Endothelial cell of umbilical vein (primary cell): ENCODE data around the gene RBM33. TPM values are rescaled to one million over a fixed set of nuclear protein-coding genes. Genes with fewer than 3 reads are reported as not detected.

Experiments
- BruUV-seq: library from RNA; stranded (reverse); fragments of 400-500 nt; replicated peaks from 2 replicates; lab custom pipeline; 2021; lab: Mats Ljungman, UMichigan
- CTCF ChIA-PET: fragments of 300-600, 350-600 bp; sonication (Branson Sonifier 250); formaldehyde crosslinking; loops from one replicate; lab custom pipeline; 2021; ENCODE audit warnings: antibody characterized with exemption, inconsistent platforms; lab: Charles Lee
- POLR2A ChIA-PET: fragments of 300-600, 350-600 bp; sonication (Branson Sonifier 250); formaldehyde crosslinking; loops from one replicate; lab custom pipeline; 2021; ENCODE audit warnings: antibody characterized with exemption, inconsistent platforms; lab: Charles Lee
- DNase-seq: peaks from one replicate; pipeline ENCODE4 v3.0.0-alpha.2; 2011; ENCODE audit warnings: low read depth, low spot score
- FAIRE-seq: peaks from 2 replicates; lab custom pipeline; 2011; peaks lifted over from hg19 to GRCh38; lab: Jason Lieb, UNC
- H2AFZ ChIP-seq: 2 replicates; pipeline ENCODE4 v1.6.0; 2012; ENCODE audit warnings: low read depth, low read length, control low read depth, inconsistent platforms
- H3K27ac ChIP-seq: 2 replicates; pipeline ENCODE4 v1.5.1; 2011; ENCODE audit warnings: low read depth, mild to moderate bottlenecking, control low read depth, low read length, moderate library complexity; ENCODE audit not compliant: insufficient read depth
- H3K27me3 ChIP-seq, 2 experiments: 2 replicates each; pipeline versions ENCODE4 v1.6.0 to v1.6.1; 2011; ENCODE audit warnings: low read length in 2 of 2, mixed read lengths in 1 of 2; ENCODE audit not compliant: control insufficient read depth in 2 of 2, insufficient read depth in 2 of 2
- H3K36me3 ChIP-seq, 2 experiments: 2 replicates in 1 of 2; 3 replicates in 1 of 2; pipeline ENCODE4 v1.5.1; 2011; ENCODE audit warnings: low read length in 2 of 2, mild to moderate bottlenecking in 1 of 2, moderate library complexity in 1 of 2; ENCODE audit not compliant: control insufficient read depth in 2 of 2, insufficient read depth in 2 of 2; ENCODE audit errors: extremely low read depth in 1 of 2
- H3K4me1 ChIP-seq: 3 replicates; pipeline ENCODE4 v1.5.1; 2011; ENCODE audit warnings: mild to moderate bottlenecking, low read length; ENCODE audit not compliant: control insufficient read depth, insufficient read depth; ENCODE audit errors: extremely low read depth
- H3K4me2 ChIP-seq: 2 replicates; pipeline ENCODE4 v1.6.1; 2011; ENCODE audit warnings: low read length, control low read depth, mixed read lengths; ENCODE audit not compliant: insufficient read depth
- H3K4me3 ChIP-seq, 3 experiments: fragments of 200-600 bp in 1 of 3; sonication (generic), shearing (Covaris generic) in 1 of 3; replicated peaks in 1 of 3; 2 replicates each; pipeline ENCODE4 v1.5.1; 2011 to 2016; ENCODE audit warnings: control low read depth in 3 of 3, low read length in 3 of 3, mild to moderate bottlenecking in 2 of 3, inconsistent platforms in 1 of 3, low read depth in 1 of 3, moderate library complexity in 1 of 3; ENCODE audit not compliant: insufficient read depth in 1 of 3
- H3K79me2 ChIP-seq: 2 replicates; pipeline ENCODE4 v1.6.0; 2012; ENCODE audit warnings: low read length, inconsistent platforms; ENCODE audit not compliant: control insufficient read depth, insufficient read depth
- H3K9ac ChIP-seq: replicated peaks from 2 replicates; pipeline ENCODE3; 2011; ENCODE audit warnings: low read length, control low read depth; ENCODE audit not compliant: insufficient read depth; ENCODE audit errors: extremely low read depth
- H3K9me1 ChIP-seq: replicated peaks from 3 replicates; pipeline ENCODE4 v1.6.0; 2011; ENCODE audit warnings: mild to moderate bottlenecking, low read length; ENCODE audit not compliant: control insufficient read depth, insufficient read depth; ENCODE audit errors: extremely low read depth
- H3K9me3 ChIP-seq: replicated peaks from 2 replicates; pipeline ENCODE4 v1.5.1; 2012; ENCODE audit warnings: low read length, inconsistent platforms; ENCODE audit not compliant: control insufficient read depth, insufficient read depth
- H4K20me1 ChIP-seq: replicated peaks from 2 replicates; pipeline ENCODE3; 2011; ENCODE audit warnings: mild to moderate bottlenecking, low read length; ENCODE audit not compliant: control insufficient read depth, insufficient read depth; ENCODE audit errors: extremely low read depth
- CTCF ChIP-seq, 2 donors: IDR thresholded peaks; 1 replicate in 1 of 2; 2 replicates in 1 of 2; pipeline ENCODE4 v1.5.1; 2011; ENCODE audit warnings: low read length in 2 of 2, mild to moderate bottlenecking in 2 of 2, moderate library complexity in 2 of 2, control low read depth in 1 of 2, inconsistent platforms in 1 of 2, low read depth in 1 of 2; ENCODE audit not compliant: insufficient read depth in 1 of 2; ENCODE audit errors: extremely low read depth in 1 of 2
- EZH2 ChIP-seq: IDR thresholded peaks from 2 replicates; pipeline ENCODE4 v1.6.1; 2012; ENCODE audit warnings: borderline replicate concordance, low read depth, mild to moderate bottlenecking, moderate library complexity, low read length, inconsistent platforms; ENCODE audit not compliant: severe bottlenecking
- FOS ChIP-seq: IDR thresholded peaks from 2 replicates; pipeline ENCODE4 v1.6.1; 2011; ENCODE audit warnings: mild to moderate bottlenecking, low read length, moderate library complexity, borderline replicate concordance; ENCODE audit not compliant: insufficient read depth
- GATA2 ChIP-seq: IDR thresholded peaks from 2 replicates; pipeline ENCODE4 v1.7.0; 2011; ENCODE audit warnings: low read depth, mild to moderate bottlenecking, moderate library complexity, mixed read lengths, low read length; ENCODE audit not compliant: insufficient read length, insufficient read depth
- JUN ChIP-seq: IDR thresholded peaks from 2 replicates; pipeline ENCODE4 v1.6.1; 2011; ENCODE audit warnings: borderline replicate concordance, low read depth; ENCODE audit not compliant: insufficient read length, insufficient read depth
- MAX ChIP-seq: IDR thresholded peaks from 2 replicates; pipeline ENCODE4 v1.6.1; 2011; ENCODE audit not compliant: insufficient read depth, insufficient read length
- MYC ChIP-seq: IDR thresholded peaks from one replicate; pipeline ENCODE4 v1.6.1; 2011; ENCODE audit warnings: mild to moderate bottlenecking, low read depth, low read length
- POLR2A ChIP-seq: IDR thresholded peaks from 2 replicates; pipeline ENCODE4 v1.6.1; 2012; ENCODE audit warnings: low read depth, mild to moderate bottlenecking, control low read depth, low read length
- POLR2AphosphoS5 ChIP-seq: IDR thresholded peaks from 2 replicates; pipeline ENCODE4 v1.6.1; 2012; ENCODE audit warnings: low read depth, mild to moderate bottlenecking, control low read depth, low read length, moderate library complexity; ENCODE audit not compliant: insufficient read depth
- dilution Hi-C: fragments of 300-500 bp; cut with MboI; formaldehyde crosslinking; loops from one replicate; pipeline ENCODE4 v1.15.0; 2019; ENCODE audit warnings: low sequenced_read_pairs; ENCODE audit not compliant: extremely low pct_ligation_motif_present
- intact Hi-C: fragments of 100-400 bp; cut with micrococcal nuclease; formaldehyde crosslinking; loops from one replicate; pipeline ENCODE4 v1.10.0; 2022
- polyA plus RNA-seq, 4 experiments: library from polyadenylated mRNA; depleted of rRNA in 3 of 4; stranded (reverse) in 3 of 4; unstranded in 1 of 4; fragments of >200 nt; gene quantifications; 2 replicates each; pipeline versions ENCODE4 v1.2.1 to v1.2.3, GENCODE V29; 2011 to 2012; ENCODE audit warnings: missing spikeins in 1 of 4
- total RNA-seq: library from RNA; stranded (reverse); gene quantifications from 2 replicates; pipeline ENCODE4 v1.2.3, GENCODE V29; 2021

The RBM33 gene
- total and polyA plus RNA-seq, 2 donors (not counting 3 experiments of a cell fraction or from before 2014, with no cell fraction given): 16.2 to 68.2 TPM

DNA sequence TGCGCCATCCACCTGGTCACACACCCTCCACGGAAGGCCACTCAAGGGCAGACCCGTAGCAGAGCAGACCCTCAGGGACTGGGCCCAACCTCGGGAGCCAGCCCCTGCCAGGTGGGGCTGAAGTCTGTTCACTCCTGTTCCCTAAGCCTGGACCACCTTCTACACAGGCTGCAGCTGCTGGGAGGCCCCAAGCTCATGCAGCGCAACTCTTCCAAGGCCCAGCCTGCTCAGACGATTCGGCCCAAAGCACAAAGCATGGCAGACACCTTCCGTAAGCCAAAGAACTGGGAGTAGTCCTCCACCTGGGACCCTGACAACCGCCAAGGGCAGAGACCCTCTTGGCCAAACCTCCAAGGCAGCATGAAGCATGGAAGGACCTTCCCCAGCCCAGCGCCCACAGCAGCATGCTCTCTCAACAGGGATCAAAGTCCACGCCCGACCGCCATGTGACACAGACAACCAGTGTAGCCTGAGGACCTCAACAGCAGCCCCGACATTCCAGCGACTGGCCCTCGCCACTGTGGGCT lies 156.3 kb downstream of the RBM33 start:
- Histone ChIP-seq H3K9me1 (no peaks in the 10 kb centered on the region), H3K79me2 (no peaks in the 10 kb centered on the region), H3K27me3 (peaks cover 12 to 29% of the 10 kb centered on the region in 2 experiments), H4K20me1 (no peaks in the 10 kb centered on the region), H3K36me3 (no peaks in the 10 kb centered on the region), H3K27ac (no peak overlapping the region), H3K4me3 (no peak overlapping the region), H3K4me2 (no peak overlapping the region), H3K9ac (no peak overlapping the region), H3K9me3 (no peaks in the 10 kb centered on the region), H2AFZ (no peak overlapping the region), H3K4me1 (peaks cover 14% of the 10 kb centered on the region)
- ChIA-PET POLR2A (no interaction called here), CTCF (interaction anchor here (1.4 kb wide), 1 partner anchor 963 kb away, joined by 4 read pairs; no protein-coding TSS in a partner anchor)
- DNase-seq (no peak), FAIRE-seq (no peak)
- no peak for TF ChIP-seq EZH2
- no peak for TF ChIP-seq MAX
- no peak for TF ChIP-seq CTCF (IDR thresholded peaks at IDR 0.05; ENCODE audit: extremely low read depth in 1 of 2, insufficient read depth in 1 of 2, low read depth in 1 of 2, low read length in 2 of 2)
- no peak for TF ChIP-seq JUN
- no peak for TF ChIP-seq GATA2
- TF ChIP-seq FOS: no peak
- TF ChIP-seq POLR2AphosphoS5: no peak
- no peak for TF ChIP-seq POLR2A
- TF ChIP-seq MYC: no peak
- dilution Hi-C loops: no loop called here
- intact Hi-C loops: loop anchor here (10.0 kb wide), 1 partner anchor 596 kb away; no protein-coding TSS in a partner anchor
- BruUV-seq: no TSS peak
